ENCODE measurements around the gene CPZ. TPM values are rescaled to one million over a fixed set of nuclear protein-coding genes. Genes with fewer than 3 reads are reported as not detected.

CPZ gene
- polyA plus RNA-seq, 1 donor (not counting 4 experiments of a cell fraction or from before 2014, with no cell fraction given): not detected

GRCh38 chr4:8586246-8586645 lies 6.3 kb upstream of the CPZ start:
- Histone ChIP-seq H2AFZ (ENCODE audit: control insufficient read depth, low read length) (no peak overlapping the region), H3K9ac (ENCODE audit: control insufficient read depth, extremely low read depth, insufficient read depth, low read length) (no peak overlapping the region), H3K36me3 (ENCODE audit: control insufficient read depth in 2 of 2, extremely low read depth in 1 of 2, insufficient read depth in 2 of 2, low read length in 2 of 2) (no peaks in the 10 kb centered on the region), H3K9me3 (ENCODE audit: control insufficient read depth, low read depth, low read length) (no peaks in the 10 kb centered on the region), H3K79me2 (ENCODE audit: control insufficient read depth, insufficient read depth, low read length) (no peaks in the 10 kb centered on the region), H3K27ac (ENCODE audit: control insufficient read depth, insufficient read depth, low read length) (no peak overlapping the region), H3K4me1 (ENCODE audit: control insufficient read depth, extremely low read depth, insufficient read depth, low read length) (no peaks in the 10 kb centered on the region), H3K27me3 (ENCODE audit: control insufficient read depth, extremely low read depth, insufficient read depth, low read length) (peaks cover 12% of the 10 kb centered on the region), H4K20me1 (ENCODE audit: control insufficient read depth, extremely low read depth, insufficient read depth, low read length) (no peaks in the 10 kb centered on the region), H3K4me2 (ENCODE audit: control insufficient read depth, extremely low read depth, insufficient read depth, low read depth, low read length) (no peak overlapping the region), H3K9me1 (ENCODE audit: control insufficient read depth, extremely low read depth, insufficient read depth, low read length) (no peaks in the 10 kb centered on the region), H3K4me3 (ENCODE audit: control insufficient read depth in 2 of 3, extremely low read depth in 1 of 3, insufficient read depth in 2 of 3, low read depth in 1 of 3, low read length in 3 of 3) (no peak overlapping the region)
- dilution Hi-C loops (cut with MboI; ENCODE audit: extremely low pct_ligation_motif_present, low sequenced_read_pairs): no loop called here
- no peak for FAIRE-seq
- TF ChIP-seq CTCF (optimal IDR thresholded peaks at IDR 0.05 in 1 of 3, IDR thresholded peaks at IDR 0.05 in 1 of 3, conservative IDR thresholded peaks at IDR 0.05 in 1 of 3; ENCODE audit: extremely low read depth in 1 of 3, insufficient read depth in 2 of 3, low read length in 3 of 3) (no peak), EZH2 (IDR thresholded peaks at IDR 0.05; ENCODE audit: low read length) (no peak)
- DNase-seq (ENCODE audit: low read depth, low spot score): no peak

GRCh38 chr4:8586671-8587468 lies 5.7 kb upstream of the CPZ start:
- Histone ChIP-seq H3K27ac (ENCODE audit: control insufficient read depth, insufficient read depth, low read length) (no peak overlapping the region), H3K36me3 (ENCODE audit: control insufficient read depth in 2 of 2, extremely low read depth in 1 of 2, insufficient read depth in 2 of 2, low read length in 2 of 2) (no peaks in the 10 kb centered on the region), H3K9ac (ENCODE audit: control insufficient read depth, extremely low read depth, insufficient read depth, low read length) (no peak overlapping the region), H3K79me2 (ENCODE audit: control insufficient read depth, insufficient read depth, low read length) (no peaks in the 10 kb centered on the region), H3K27me3 (ENCODE audit: control insufficient read depth, extremely low read depth, insufficient read depth, low read length) (peaks cover 18% of the 10 kb centered on the region), H4K20me1 (ENCODE audit: control insufficient read depth, extremely low read depth, insufficient read depth, low read length) (no peaks in the 10 kb centered on the region), H3K4me1 (ENCODE audit: control insufficient read depth, extremely low read depth, insufficient read depth, low read length) (no peaks in the 10 kb centered on the region), H3K4me2 (ENCODE audit: control insufficient read depth, extremely low read depth, insufficient read depth, low read depth, low read length) (no peak overlapping the region), H3K4me3 (ENCODE audit: control insufficient read depth in 2 of 3, extremely low read depth in 1 of 3, insufficient read depth in 2 of 3, low read depth in 1 of 3, low read length in 3 of 3) (no peak overlapping the region), H2AFZ (ENCODE audit: control insufficient read depth, low read length) (no peak overlapping the region), H3K9me1 (ENCODE audit: control insufficient read depth, extremely low read depth, insufficient read depth, low read length) (no peaks in the 10 kb centered on the region), H3K9me3 (ENCODE audit: control insufficient read depth, low read depth, low read length) (no peaks in the 10 kb centered on the region)
- dilution Hi-C loops (cut with MboI; ENCODE audit: extremely low pct_ligation_motif_present, low sequenced_read_pairs): no loop called here
- TF ChIP-seq EZH2 (IDR thresholded peaks at IDR 0.05; ENCODE audit: low read length) (no peak), CTCF (optimal IDR thresholded peaks at IDR 0.05 in 1 of 3, IDR thresholded peaks at IDR 0.05 in 1 of 3, conservative IDR thresholded peaks at IDR 0.05 in 1 of 3; ENCODE audit: extremely low read depth in 1 of 3, insufficient read depth in 2 of 3, low read length in 3 of 3) (peak in 1 of 3 experiments; percentile 33)
- no peak for FAIRE-seq
- no peak for DNase-seq (ENCODE audit: low read depth, low spot score)
